ENCODE results near the gene GGCT.

- TF ChIP-seq POLR2A (IDR thresholded peaks at IDR 0.05) (no peak), CTCF (IDR thresholded peaks at IDR 0.05) (no peak)
These were observed 51.6 kb downstream of the GGCT start for GRCh38 chr7:30453016-30453415.

Data from adrenal gland (tissue), 5 donors.